K562 (cell line): Measurements from ENCODE around the gene MOB4. TPM values are rescaled to one million over a fixed set of nuclear protein-coding genes. Genes with fewer than 3 reads are reported as not detected.

ENCODE experiments used
- ATAC-seq: fragments of 200-7000 bp; cut with Tn5 transposase; 3 replicates; pipeline ENCODE4 v1.9.1; 2020; ENCODE audit warnings: moderate library complexity
- BruUV-seq: library from RNA; stranded (reverse); fragments of 400-500 nt; replicated peaks from 2 replicates; lab custom pipeline; 2021; lab: Mats Ljungman, UMichigan
- CTCF ChIA-PET: fragments of 300-600 bp; formaldehyde crosslinking; extraction: SDS; loops from one replicate; lab custom pipeline; 2021; ENCODE audit warnings: low intra/inter-chr PET ratio; lab: Yijun Ruan, JAX
- POLR2A ChIA-PET: fragments of 300-600, 350-650 bp; sonication (Branson Sonifier 250); formaldehyde crosslinking; extraction: SDS; loops from one replicate; lab custom pipeline; 2021; ENCODE audit warnings: antibody characterized with exemption, inconsistent platforms; lab: Yijun Ruan, JAX
- DNase-seq, 4 experiments: peaks; one replicate each; pipeline versions ENCODE4 v3.0.0 to v3.0.0-alpha.2; 2011 to 2018; ENCODE audit warnings: low spot score in 3 of 4, mixed read lengths in 3 of 4; ENCODE audit errors: extremely low read depth in 1 of 4
- FAIRE-seq: peaks from 2 replicates; lab custom pipeline; 2011; peaks lifted over from hg19 to GRCh38; lab: Jason Lieb, UNC
- H2AFZ ChIP-seq: 2 replicates; pipeline ENCODE4 v1.6.0; 2011; ENCODE audit warnings: low read depth, low read length, control low read depth, inconsistent platforms
- H3K27ac ChIP-seq: fragments of 200-600 bp; 3 replicates; pipeline ENCODE4 v1.8.0; 2011; ENCODE audit warnings: low read depth, mild to moderate bottlenecking, control low read depth, inconsistent platforms, low read length, moderate library complexity, mixed read lengths; ENCODE audit errors: extremely low read depth
- H3K27me3 ChIP-seq, 2 experiments: fragments of 300-600 bp in 1 of 2; 2 replicates in 1 of 2; 3 replicates in 1 of 2; pipeline versions ENCODE4 v1.6.0 to v1.8.0; 2011; ENCODE audit warnings: inconsistent platforms in 2 of 2, low read length in 2 of 2, mild to moderate bottlenecking in 1 of 2, mixed read lengths in 1 of 2, moderate library complexity in 1 of 2; ENCODE audit not compliant: control insufficient read depth in 2 of 2, insufficient read depth in 2 of 2
- H3K36me3 ChIP-seq: fragments of 300-600 bp; 3 replicates; pipeline ENCODE4 v1.8.0; 2011; ENCODE audit warnings: mild to moderate bottlenecking, low read length, inconsistent platforms; ENCODE audit not compliant: control insufficient read depth, insufficient read depth
- H3K4me1 ChIP-seq, 2 experiments: fragments of 200-600 bp in 1 of 2; replicated peaks in 1 of 2; 2 replicates in 1 of 2; 3 replicates in 1 of 2; pipeline versions ENCODE4 v1.5.1 to v1.8.0; 2011; ENCODE audit warnings: inconsistent platforms in 2 of 2, low read length in 2 of 2, mild to moderate bottlenecking in 1 of 2, mixed read lengths in 1 of 2, moderate library complexity in 1 of 2; ENCODE audit not compliant: control insufficient read depth in 2 of 2, insufficient read depth in 2 of 2
- H3K4me2 ChIP-seq: 2 replicates; pipeline ENCODE4 v1.6.1; 2011; ENCODE audit warnings: low read length, control low read depth, inconsistent platforms, mixed read lengths; ENCODE audit not compliant: insufficient read depth
- H3K4me3 ChIP-seq: fragments of 200-600 bp; sonication (generic), shearing (Covaris generic); 2 replicates; pipeline ENCODE4 v1.5.1; 2016; ENCODE audit warnings: control low read depth, inconsistent platforms
- H3K79me2 ChIP-seq: fragments of 200-600 bp; 3 replicates; pipeline ENCODE4 v1.8.0; 2011; ENCODE audit warnings: low read length, inconsistent platforms; ENCODE audit not compliant: control insufficient read depth, insufficient read depth
- H3K9ac ChIP-seq, 2 experiments: 2 replicates each; pipeline versions ENCODE4 v1.6.0 to v1.6.1; 2011; ENCODE audit warnings: low read depth in 2 of 2, low read length in 2 of 2, control low read depth in 1 of 2, inconsistent platforms in 1 of 2, mild to moderate bottlenecking in 1 of 2, mixed read lengths in 1 of 2; ENCODE audit not compliant: insufficient read depth in 1 of 2
- H3K9me1 ChIP-seq: one replicate; pipeline ENCODE4 v1.6.0; 2011; ENCODE audit warnings: inconsistent platforms, mild to moderate bottlenecking, low read length, moderate library complexity; ENCODE audit not compliant: control insufficient read depth, insufficient read depth
- H3K9me3 ChIP-seq: replicated peaks from 2 replicates; pipeline ENCODE4 v1.5.1; 2011; ENCODE audit warnings: low read depth, low read length, inconsistent platforms; ENCODE audit not compliant: control insufficient read depth, insufficient read depth
- H4K20me1 ChIP-seq: replicated peaks from 2 replicates; pipeline ENCODE4 v1.6.1; 2011; ENCODE audit warnings: low read length, inconsistent platforms, mixed read lengths; ENCODE audit not compliant: control insufficient read depth, insufficient read depth
- ARHGAP35 ChIP-seq: fragments of 450-650 bp; IDR thresholded peaks from 2 replicates; pipeline ENCODE4 v1.6.1; 2018; ENCODE audit not compliant: partially characterized antibody
- CBFA2T3 ChIP-seq: fragments of 450-650 bp; IDR thresholded peaks from 2 replicates; pipeline ENCODE4 v1.6.1; 2017
- CGGBP1 ChIP-seq: fragments of 250-450 bp; sonication (Bioruptor Pico); IDR thresholded peaks from 2 replicates; pipeline ENCODE4 v1.9.0; 2021; ENCODE audit warnings: mild to moderate bottlenecking
- EGR1 ChIP-seq: fragments of 450-650 bp; conservative IDR thresholded peaks from 2 replicates; pipeline ENCODE4 v1.6.1; 2017; ENCODE audit warnings: mild to moderate bottlenecking
- FOXJ3 ChIP-seq: sonication (generic); formaldehyde crosslinking; IDR thresholded peaks from 2 replicates; pipeline ENCODE4 v1.4.0; 2020; ENCODE audit warnings: mild to moderate bottlenecking, missing genetic modification reagents
- MIER1 ChIP-seq: fragments of 450-650 bp; IDR thresholded peaks from 2 replicates; pipeline ENCODE4 v1.6.1; 2016; ENCODE audit warnings: antibody characterized with exemption, mild to moderate bottlenecking, low read depth
- MLLT1 ChIP-seq, 2 experiments: fragments of 450-650 bp; IDR thresholded peaks; 2 replicates each; pipeline ENCODE4 v1.6.1; 2016
- PCBP1 ChIP-seq: fragments of 200-400 bp; formaldehyde crosslinking; IDR thresholded peaks from 2 replicates; pipeline ENCODE4 v1.6.1; 2018; ENCODE audit warnings: mild to moderate bottlenecking, low read depth, low read length; ENCODE audit not compliant: poor library complexity, severe bottlenecking
- PHF21A ChIP-seq: fragments of 450-650 bp; IDR thresholded peaks from 2 replicates; pipeline ENCODE4 v1.6.1; 2017; ENCODE audit warnings: low read depth, borderline replicate concordance
- RBM25 ChIP-seq: fragments of 200-400 bp; formaldehyde crosslinking; IDR thresholded peaks from 2 replicates; pipeline ENCODE4 v1.6.1; 2018; ENCODE audit warnings: low read length, low read depth, moderate library complexity; ENCODE audit not compliant: severe bottlenecking
- RCOR1 ChIP-seq, 2 experiments: IDR thresholded peaks; 2 replicates each; pipeline ENCODE4 v1.6.1; 2012; ENCODE audit warnings: low read depth in 2 of 2, low read length in 2 of 2, borderline replicate concordance in 1 of 2, improper control_type of control experiment in 1 of 2
- RUNX1 ChIP-seq: sonication (generic); IDR thresholded peaks from 2 replicates; pipeline ENCODE4 v1.6.1; 2016; ENCODE audit warnings: antibody characterized with exemption, low read depth
- SMAD3 ChIP-seq: fragments of 450-650 bp; formaldehyde crosslinking; conservative IDR thresholded peaks from 2 replicates; pipeline ENCODE4 v1.4.0; 2020; ENCODE audit warnings: mild to moderate bottlenecking
- SMARCC2 ChIP-seq: fragments of 450-650 bp; IDR thresholded peaks from 2 replicates; pipeline ENCODE4 v1.6.1; 2017; ENCODE audit warnings: antibody characterized with exemption, moderate library complexity, mild to moderate bottlenecking, low read depth
- SP1 ChIP-seq: sonication (generic); formaldehyde crosslinking; IDR thresholded peaks from 2 replicates; pipeline ENCODE4 v1.8.1; 2022; ENCODE audit warnings: mild to moderate bottlenecking, missing genetic modification reagents
- TFAP4 ChIP-seq: sonication (generic); formaldehyde crosslinking; IDR thresholded peaks from 2 replicates; pipeline ENCODE4 v1.8.0; 2022; ENCODE audit warnings: missing genetic modification reagents, mild to moderate bottlenecking, moderate library complexity, borderline replicate concordance
- WHSC1 ChIP-seq: IDR thresholded peaks from one replicate; pipeline ENCODE4 v1.6.1; 2012; ENCODE audit warnings: low read length, control low read depth, inconsistent platforms
- YY1 ChIP-seq, 3 experiments: IDR thresholded peaks; 2 replicates each; pipeline ENCODE4 v1.6.1; 2011; ENCODE audit warnings: low read length in 2 of 3, mild to moderate bottlenecking in 2 of 3, moderate library complexity in 2 of 3, borderline replicate concordance in 1 of 3, control low read depth in 1 of 3, low read depth in 1 of 3; ENCODE audit not compliant: insufficient read depth in 3 of 3, insufficient replicate concordance in 2 of 3, control insufficient read depth in 1 of 3, insufficient read length in 1 of 3; ENCODE audit errors: extremely low read depth in 1 of 3
- ZBTB7A ChIP-seq: IDR thresholded peaks from 2 replicates; pipeline ENCODE4 v1.6.1; 2011; ENCODE audit warnings: low read depth, mild to moderate bottlenecking, low read length, moderate library complexity, borderline replicate concordance; ENCODE audit not compliant: control insufficient read depth
- ZNF696 ChIP-seq: fragments of 250-450 bp; sonication (Bioruptor Pico); conservative IDR thresholded peaks from 2 replicates; pipeline ENCODE4 v1.4.0; 2020; ENCODE audit warnings: mild to moderate bottlenecking, moderate library complexity
- WGBS: fragments of 100-300 bp; shearing (Covaris generic); methylation state at CpG from one replicate; pipeline ENCODE4 v1.1.6; 2016; ENCODE audit warnings: low coverage, mixed read lengths; ENCODE audit not compliant: insufficient coverage; ENCODE audit errors: missing lambda C conversion rate; 5-methylcytosine and 5-hydroxymethylcytosine counted together
- in situ Hi-C: fragments of 300-500 bp; cut with MboI; formaldehyde crosslinking; loops from 4 replicates; pipeline ENCODE4 v1.15.0; 2018; ENCODE audit warnings: inconsistent platforms, mixed read lengths
- intact Hi-C: fragments of 100-400 bp; cut with micrococcal nuclease; formaldehyde crosslinking; loops from 2 replicates; pipeline ENCODE4 v1.14.2; 2022
- polyA plus RNA-seq, 8 experiments: library from polyadenylated mRNA; depleted of rRNA in 4 of 8; stranded (reverse) in 5 of 8; unstranded in 3 of 8; fragments of >200 nt; fragmentation: Nextera tagmentation in 2 of 8; fragmentation: Illumina TruSeq in 1 of 8; extraction: Ambion mirVana in 2 of 8; extraction: Trizol in 1 of 8; gene quantifications; 2 replicates each; pipeline versions ENCODE4 v1.2.1 to v1.2.3, GENCODE V29; 2011 to 2014; ENCODE audit warnings: inconsistent platforms in 1 of 8, missing spikeins in 1 of 8
- total RNA-seq, 7 experiments: library from RNA; depleted of rRNA in 6 of 7; stranded (reverse); fragments of >200 nt in 6 of 7; fragmentation: Illumina TruSeq in 2 of 7; extraction: Trizol in 2 of 7; gene quantifications; 2 replicates each; pipeline versions ENCODE4 v1.2.1 to v1.2.3, GENCODE V29; 2011 to 2021; ENCODE audit warnings: low replicate concordance in 1 of 7

MOB4 gene
- total and polyA plus RNA-seq, 9 of the 15 experiments (the other 6 are each of a cell fraction or from before 2014, with no cell fraction given), result 13.5 to 30.8 (median 22.2) TPM

GRCh38 chr2:197601726-197602125, 85.9 kb downstream of the MOB4 start:
- Histone ChIP-seq H4K20me1 (no peaks in the 10 kb centered on the region), H3K4me1 (peaks cover 0 to 5% of the 10 kb centered on the region in 2 experiments; a peak in 1 of 5 replicates), H3K79me2 (no peaks in the 10 kb centered on the region), H2AFZ (no peak overlapping the region), H3K27ac (no peak overlapping the region), H3K4me3 (no peak overlapping the region), H3K9me3 (no peaks in the 10 kb centered on the region), H3K27me3 (no peaks in the 10 kb centered on the region; a peak in 1 of 5 replicates), H3K9ac (no peak overlapping the region), H3K9me1 (no peaks in the 10 kb centered on the region), H3K36me3 (no peaks in the 10 kb centered on the region), H3K4me2 (no peak overlapping the region)
- no TSS peak for BruUV-seq
- TF ChIP-seq ARHGAP35 (no peak), CGGBP1 (no peak), FOXJ3 (CRISPR knock-in tag) (no peak), EGR1 (no peak), RUNX1 (no peak), PCBP1 (no peak), TFAP4 (CRISPR knock-in tag) (no peak), MLLT1 (IDR thresholded peaks at IDR 0.05) (no peak), ZBTB7A (no peak), SMARCC2 (no peak), PHF21A (no peak), YY1 (IDR thresholded peaks at IDR 0.05; ENCODE audit: borderline replicate concordance in 1 of 3, control insufficient read depth in 1 of 3, extremely low read depth in 1 of 3, insufficient read depth in 3 of 3, insufficient read length in 1 of 3, insufficient replicate concordance in 2 of 3, low read depth in 1 of 3, low read length in 2 of 3) (no peak), WHSC1 (no peak), ZNF696 (CRISPR knock-in tag) (no peak), CBFA2T3 (no peak), SMAD3 (CRISPR knock-in tag) (no peak), RBM25 (no peak), SP1 (CRISPR knock-in tag) (no peak), MIER1 (no peak), RCOR1 (IDR thresholded peaks at IDR 0.05; ENCODE audit: borderline replicate concordance in 1 of 2, low read depth in 2 of 2, low read length in 2 of 2) (no peak)
- in situ Hi-C loops, result no loop called here
- FAIRE-seq (no peak), DNase-seq (no peak), ATAC-seq (no peak)
- CTCF ChIA-PET, result no interaction called here
- POLR2A ChIA-PET, result no interaction called here
- intact Hi-C loops, result no loop called here
- 3% methylated on average over 2 of the region's 2 CpGs for WGBS
